Thyroid gland (tissue), 4 donors: ENCODE data around the gene MAGI2.

ENCODE experiments used
- POLR2A ChIP-seq, 2 donors: fragments of 450-650 bp; IDR thresholded peaks; one replicate each; pipeline ENCODE4 v1.6.1; 2017; ENCODE audit warnings: antibody characterized with exemption in 2 of 2, mild to moderate bottlenecking in 2 of 2, moderate library complexity in 1 of 2
- TF ChIP-seq, protein P1 (sequence below), 6 experiments: fragments of 200-600 bp in 3 of 6; fragments of 450-650 bp in 3 of 6; sonication (generic) in 3 of 6; IDR thresholded peaks; one replicate each; pipeline ENCODE4 v1.5.1; 2016 to 2019; ENCODE audit warnings: antibody characterized with exemption in 6 of 6, mild to moderate bottlenecking in 2 of 6, inconsistent platforms in 1 of 6, moderate library complexity in 1 of 6

DNA sequence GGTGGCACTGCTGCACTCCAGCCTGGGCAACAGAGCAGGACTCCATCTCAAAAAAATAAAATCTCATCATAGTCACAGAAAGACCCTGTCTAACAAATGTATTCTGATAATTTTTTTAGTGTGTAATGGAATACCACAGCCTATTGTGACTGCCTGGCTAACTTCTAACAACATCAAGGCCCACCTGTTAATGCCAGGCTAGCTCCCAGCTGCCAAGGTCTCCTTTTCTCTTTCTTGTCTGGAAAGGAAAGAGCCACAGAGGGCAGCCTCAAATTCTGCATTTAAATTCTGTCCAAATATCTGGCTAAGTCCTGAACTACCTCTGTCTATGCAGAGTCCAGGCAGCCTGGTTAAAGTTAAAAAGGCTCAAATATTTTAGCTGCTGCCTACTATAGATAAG is 700.9 kb downstream of the MAGI2 start:
- no peak for TF ChIP-seq POLR2A (IDR thresholded peaks at IDR 0.05)
- TF ChIP-seq, protein P1, sequence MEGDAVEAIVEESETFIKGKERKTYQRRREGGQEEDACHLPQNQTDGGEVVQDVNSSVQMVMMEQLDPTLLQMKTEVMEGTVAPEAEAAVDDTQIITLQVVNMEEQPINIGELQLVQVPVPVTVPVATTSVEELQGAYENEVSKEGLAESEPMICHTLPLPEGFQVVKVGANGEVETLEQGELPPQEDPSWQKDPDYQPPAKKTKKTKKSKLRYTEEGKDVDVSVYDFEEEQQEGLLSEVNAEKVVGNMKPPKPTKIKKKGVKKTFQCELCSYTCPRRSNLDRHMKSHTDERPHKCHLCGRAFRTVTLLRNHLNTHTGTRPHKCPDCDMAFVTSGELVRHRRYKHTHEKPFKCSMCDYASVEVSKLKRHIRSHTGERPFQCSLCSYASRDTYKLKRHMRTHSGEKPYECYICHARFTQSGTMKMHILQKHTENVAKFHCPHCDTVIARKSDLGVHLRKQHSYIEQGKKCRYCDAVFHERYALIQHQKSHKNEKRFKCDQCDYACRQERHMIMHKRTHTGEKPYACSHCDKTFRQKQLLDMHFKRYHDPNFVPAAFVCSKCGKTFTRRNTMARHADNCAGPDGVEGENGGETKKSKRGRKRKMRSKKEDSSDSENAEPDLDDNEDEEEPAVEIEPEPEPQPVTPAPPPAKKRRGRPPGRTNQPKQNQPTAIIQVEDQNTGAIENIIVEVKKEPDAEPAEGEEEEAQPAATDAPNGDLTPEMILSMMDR (IDR thresholded peaks at IDR 0.05), result no peak
